HepG2 (cell line): ENCODE measurements around the gene FABP1. TPM values are rescaled to one million over a fixed set of nuclear protein-coding genes. Genes with fewer than 3 reads are reported as not detected.
A peak's percentile ranks its signal among the peaks of the same experiment; 100 is the strongest.

ENCODE experiments used
- BHLHE40 ChIP-seq: IDR thresholded peaks from 2 replicates; pipeline ENCODE4 v1.6.1; 2011; ENCODE audit warnings: low read length, improper control_type of control experiment
- ELF3 ChIP-seq: IDR thresholded peaks from 2 replicates; pipeline ENCODE4 v1.6.1; 2016; ENCODE audit warnings: missing genetic modification reagents, missing compliant biosample characterization
- HMG20A ChIP-seq: IDR thresholded peaks from 2 replicates; pipeline ENCODE4 v1.6.1; 2016; ENCODE audit warnings: borderline replicate concordance
- KDM4B ChIP-seq: sonication (generic); formaldehyde crosslinking; IDR thresholded peaks from 2 replicates; pipeline ENCODE4 v1.4.0; 2020; ENCODE audit warnings: missing genetic modification reagents
- MTA1 ChIP-seq: sonication (generic); formaldehyde crosslinking; IDR thresholded peaks from 2 replicates; pipeline ENCODE4 v1.4.0; 2020; ENCODE audit warnings: missing genetic modification reagents, mild to moderate bottlenecking, borderline replicate concordance
- POGZ ChIP-seq: sonication (generic); formaldehyde crosslinking; IDR thresholded peaks from 2 replicates; pipeline ENCODE4 v1.4.0; 2020; ENCODE audit warnings: mild to moderate bottlenecking, missing genetic modification reagents
- PPARG ChIP-seq: conservative IDR thresholded peaks from 2 replicates; pipeline ENCODE4 v1.6.1; 2016; ENCODE audit warnings: missing biosample characterization, missing genetic modification reagents
- SRF ChIP-seq: IDR thresholded peaks from 2 replicates; pipeline ENCODE4 v1.6.1; 2011; ENCODE audit warnings: mild to moderate bottlenecking, low read depth, low read length, moderate library complexity
- SRSF4 ChIP-seq: fragments of 200-400 bp; formaldehyde crosslinking; IDR thresholded peaks from one replicate; pipeline ENCODE4 v1.6.1; 2018; ENCODE audit warnings: mild to moderate bottlenecking, low read depth, low read length, moderate library complexity; ENCODE audit not compliant: poor library complexity, severe bottlenecking
- SSRP1 ChIP-seq: IDR thresholded peaks from 2 replicates; pipeline ENCODE4 v1.6.1; 2016; ENCODE audit warnings: control low read depth
- TGIF2 ChIP-seq: IDR thresholded peaks from 2 replicates; pipeline ENCODE4 v1.6.1; 2016; ENCODE audit warnings: control low read depth, missing compliant biosample characterization
- THAP11 ChIP-seq: IDR thresholded peaks from 2 replicates; pipeline ENCODE4 v1.6.1; 2016; ENCODE audit warnings: missing biosample characterization, missing genetic modification reagents
- U2AF2 ChIP-seq: fragments of 200-400 bp; formaldehyde crosslinking; IDR thresholded peaks from 2 replicates; pipeline ENCODE4 v1.6.1; 2017; ENCODE audit warnings: low read depth, mild to moderate bottlenecking, low read length
- ZNF230 ChIP-seq: sonication (generic); formaldehyde crosslinking; IDR thresholded peaks from 2 replicates; pipeline ENCODE4 v1.4.0; 2020; ENCODE audit warnings: mild to moderate bottlenecking, missing genetic modification reagents
- ZNF232 ChIP-seq: sonication (generic); formaldehyde crosslinking; IDR thresholded peaks from 2 replicates; pipeline ENCODE4 v1.4.0; 2020; ENCODE audit warnings: missing genetic modification reagents, borderline replicate concordance
- ZNF383 ChIP-seq: sonication (generic); formaldehyde crosslinking; IDR thresholded peaks from 2 replicates; pipeline ENCODE4 v1.4.0; 2020; ENCODE audit warnings: missing genetic modification reagents, mild to moderate bottlenecking, borderline replicate concordance
- ZNF431 ChIP-seq: sonication (generic); formaldehyde crosslinking; IDR thresholded peaks from 2 replicates; pipeline ENCODE4 v1.9.0; 2022; ENCODE audit warnings: missing genetic modification reagents, low read depth, mild to moderate bottlenecking, borderline replicate concordance
- ZNF546 ChIP-seq: sonication (generic); formaldehyde crosslinking; conservative IDR thresholded peaks from 2 replicates; pipeline ENCODE4 v1.8.1; 2023; ENCODE audit warnings: mild to moderate bottlenecking, missing genetic modification reagents
- ZNF547 ChIP-seq: sonication (generic); formaldehyde crosslinking; IDR thresholded peaks from 2 replicates; pipeline ENCODE4 v1.5.1; 2020; ENCODE audit warnings: mild to moderate bottlenecking, missing genetic modification reagents
- ZNF563 ChIP-seq: sonication (generic); formaldehyde crosslinking; IDR thresholded peaks from 2 replicates; pipeline ENCODE4 v1.8.0; 2022; ENCODE audit warnings: mild to moderate bottlenecking, moderate library complexity, missing genetic modification reagents
- polyA plus RNA-seq, 8 experiments: library from polyadenylated mRNA; depleted of rRNA in 3 of 8; stranded (reverse) in 7 of 8; unstranded in 1 of 8; fragments of >200 nt; fragmentation: Illumina TruSeq in 4 of 8; extraction: Trizol in 4 of 8; gene quantifications; 2 replicates each; pipeline versions ENCODE4 v1.2.1 to v1.2.3, GENCODE V29; 2011 to 2016; ENCODE audit warnings: low read depth in 4 of 8, missing spikeins in 1 of 8, mixed read lengths in 1 of 8; ENCODE audit not compliant: insufficient read depth in 1 of 8
- total RNA-seq, 5 experiments: library from RNA; depleted of rRNA; stranded (reverse); fragments of >200 nt; fragmentation: Illumina TruSeq; extraction: Trizol; gene quantifications; 2 replicates each; pipeline ENCODE4 v1.2.3, GENCODE V29; 2016; ENCODE audit warnings: low read depth in 1 of 5
- TF ChIP-seq, protein P1 (sequence below): sonication (generic); formaldehyde crosslinking; IDR thresholded peaks from 2 replicates; pipeline ENCODE4 v1.4.0; 2020; ENCODE audit warnings: missing genetic modification reagents
- TF ChIP-seq, protein P2 (sequence below): IDR thresholded peaks from 2 replicates; pipeline ENCODE4 v1.6.1; 2016; ENCODE audit warnings: mild to moderate bottlenecking, missing biosample characterization, missing genetic modification reagents
- TF ChIP-seq, protein P3 (sequence below): sonication (generic); formaldehyde crosslinking; conservative IDR thresholded peaks from 2 replicates; pipeline ENCODE4 v1.8.0; 2022; ENCODE audit warnings: missing genetic modification reagents

The FABP1 gene
- total and polyA plus RNA-seq, 2 of the 13 experiments (the other 11 are each of a cell fraction or from before 2014, with no cell fraction given): 644 to 1,608 TPM

DNA sequence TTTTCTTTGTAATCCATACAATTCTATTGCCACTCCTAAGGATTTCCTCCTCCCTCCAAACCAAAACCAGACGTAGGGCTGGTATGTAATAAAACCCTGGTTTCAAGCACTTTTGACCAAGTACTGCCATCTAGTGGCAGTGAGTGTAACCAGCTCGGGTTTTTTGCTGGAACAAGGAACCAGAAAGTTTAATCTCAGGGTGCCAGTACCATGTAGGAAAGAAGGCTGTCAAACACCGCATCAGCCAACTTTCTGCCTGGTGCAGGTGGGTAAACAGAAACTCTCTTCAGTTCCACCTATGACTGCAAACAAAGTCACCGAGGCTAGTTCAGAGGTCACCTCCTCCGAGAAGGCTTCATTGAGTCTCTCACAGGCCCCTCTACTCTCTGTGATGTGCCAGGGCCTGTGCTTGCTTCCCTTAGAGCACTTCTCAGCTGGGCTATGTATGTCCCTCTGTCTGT, 32.1 kb upstream of the FABP1 start (continued):
- no peak for TF ChIP-seq ZNF431 (CRISPR knock-in tag)
- TF ChIP-seq BHLHE40: no peak
- TF ChIP-seq ZNF230: no peak
- peak; percentile 84 for TF ChIP-seq ELF3 (CRISPR knock-in tag)
- TF ChIP-seq ZNF383 (CRISPR knock-in tag): no peak
- no peak for TF ChIP-seq THAP11
- no peak for TF ChIP-seq ZNF547
- no peak for TF ChIP-seq ZNF563
- TF ChIP-seq SRF: no peak
- no peak; the same call in 1 of the 2 replicates for TF ChIP-seq HMG20A (CRISPR knock-in tag)
- no peak for TF ChIP-seq ZNF232 (CRISPR knock-in tag)
- TF ChIP-seq U2AF2: no peak
- TF ChIP-seq PPARG (CRISPR knock-in tag): peak; percentile 82
- no peak for TF ChIP-seq MTA1 (CRISPR knock-in tag)
- TF ChIP-seq, protein P1, sequence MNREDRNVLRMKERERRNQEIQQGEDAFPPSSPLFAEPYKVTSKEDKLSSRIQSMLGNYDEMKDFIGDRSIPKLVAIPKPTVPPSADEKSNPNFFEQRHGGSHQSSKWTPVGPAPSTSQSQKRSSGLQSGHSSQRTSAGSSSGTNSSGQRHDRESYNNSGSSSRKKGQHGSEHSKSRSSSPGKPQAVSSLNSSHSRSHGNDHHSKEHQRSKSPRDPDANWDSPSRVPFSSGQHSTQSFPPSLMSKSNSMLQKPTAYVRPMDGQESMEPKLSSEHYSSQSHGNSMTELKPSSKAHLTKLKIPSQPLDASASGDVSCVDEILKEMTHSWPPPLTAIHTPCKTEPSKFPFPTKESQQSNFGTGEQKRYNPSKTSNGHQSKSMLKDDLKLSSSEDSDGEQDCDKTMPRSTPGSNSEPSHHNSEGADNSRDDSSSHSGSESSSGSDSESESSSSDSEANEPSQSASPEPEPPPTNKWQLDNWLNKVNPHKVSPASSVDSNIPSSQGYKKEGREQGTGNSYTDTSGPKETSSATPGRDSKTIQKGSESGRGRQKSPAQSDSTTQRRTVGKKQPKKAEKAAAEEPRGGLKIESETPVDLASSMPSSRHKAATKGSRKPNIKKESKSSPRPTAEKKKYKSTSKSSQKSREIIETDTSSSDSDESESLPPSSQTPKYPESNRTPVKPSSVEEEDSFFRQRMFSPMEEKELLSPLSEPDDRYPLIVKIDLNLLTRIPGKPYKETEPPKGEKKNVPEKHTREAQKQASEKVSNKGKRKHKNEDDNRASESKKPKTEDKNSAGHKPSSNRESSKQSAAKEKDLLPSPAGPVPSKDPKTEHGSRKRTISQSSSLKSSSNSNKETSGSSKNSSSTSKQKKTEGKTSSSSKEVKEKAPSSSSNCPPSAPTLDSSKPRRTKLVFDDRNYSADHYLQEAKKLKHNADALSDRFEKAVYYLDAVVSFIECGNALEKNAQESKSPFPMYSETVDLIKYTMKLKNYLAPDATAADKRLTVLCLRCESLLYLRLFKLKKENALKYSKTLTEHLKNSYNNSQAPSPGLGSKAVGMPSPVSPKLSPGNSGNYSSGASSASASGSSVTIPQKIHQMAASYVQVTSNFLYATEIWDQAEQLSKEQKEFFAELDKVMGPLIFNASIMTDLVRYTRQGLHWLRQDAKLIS (CRISPR knock-in tag): 0 out of 2 replicates have a peak, but pooled peaks have one; percentile 56
- TF ChIP-seq TGIF2 (CRISPR knock-in tag): no peak
- no peak for TF ChIP-seq SRSF4
- TF ChIP-seq ZNF546 (CRISPR knock-in tag): no peak
- TF ChIP-seq POGZ (CRISPR knock-in tag): 0 out of 2 replicates have a peak, but pooled peaks have one; percentile 24
- TF ChIP-seq, protein P2, sequence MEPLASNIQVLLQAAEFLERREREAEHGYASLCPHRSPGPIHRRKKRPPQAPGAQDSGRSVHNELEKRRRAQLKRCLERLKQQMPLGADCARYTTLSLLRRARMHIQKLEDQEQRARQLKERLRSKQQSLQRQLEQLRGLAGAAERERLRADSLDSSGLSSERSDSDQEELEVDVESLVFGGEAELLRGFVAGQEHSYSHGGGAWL: no peak
- TF ChIP-seq KDM4B (CRISPR knock-in tag): 0 out of 2 replicates have a peak, but pooled peaks have one; percentile 35
- 0 out of 2 replicates have a peak, but pooled peaks have one; percentile 27 for TF ChIP-seq SSRP1 (CRISPR knock-in tag)
- TF ChIP-seq, protein P3, sequence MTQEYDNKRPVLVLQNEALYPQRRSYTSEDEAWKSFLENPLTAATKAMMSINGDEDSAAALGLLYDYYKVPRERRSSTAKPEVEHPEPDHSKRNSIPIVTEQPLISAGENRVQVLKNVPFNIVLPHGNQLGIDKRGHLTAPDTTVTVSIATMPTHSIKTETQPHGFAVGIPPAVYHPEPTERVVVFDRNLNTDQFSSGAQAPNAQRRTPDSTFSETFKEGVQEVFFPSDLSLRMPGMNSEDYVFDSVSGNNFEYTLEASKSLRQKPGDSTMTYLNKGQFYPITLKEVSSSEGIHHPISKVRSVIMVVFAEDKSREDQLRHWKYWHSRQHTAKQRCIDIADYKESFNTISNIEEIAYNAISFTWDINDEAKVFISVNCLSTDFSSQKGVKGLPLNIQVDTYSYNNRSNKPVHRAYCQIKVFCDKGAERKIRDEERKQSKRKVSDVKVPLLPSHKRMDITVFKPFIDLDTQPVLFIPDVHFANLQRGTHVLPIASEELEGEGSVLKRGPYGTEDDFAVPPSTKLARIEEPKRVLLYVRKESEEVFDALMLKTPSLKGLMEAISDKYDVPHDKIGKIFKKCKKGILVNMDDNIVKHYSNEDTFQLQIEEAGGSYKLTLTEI (CRISPR knock-in tag): no peak
